HG02678 (cell line): ENCODE measurements around the gene CDH4.
"Not testable (repeated sequence)": the region's sequence is repeated elsewhere in the genome, so short reads cannot be mapped to it uniquely, and the experiment has no call there.

Experiments
- ATAC-seq: cut with Tn5 transposase; IDR thresholded peaks from one replicate; pipeline ENCODE4 v1.9.1; 2021; ENCODE audit warnings: mild to moderate bottlenecking, moderate library complexity; ENCODE audit not compliant: unreplicated experiment

The CDH4 gene

GRCh38 chr20:61983965-61984364 is 731.9 kb downstream of the CDH4 start:
- ATAC-seq: no peak

DNA sequence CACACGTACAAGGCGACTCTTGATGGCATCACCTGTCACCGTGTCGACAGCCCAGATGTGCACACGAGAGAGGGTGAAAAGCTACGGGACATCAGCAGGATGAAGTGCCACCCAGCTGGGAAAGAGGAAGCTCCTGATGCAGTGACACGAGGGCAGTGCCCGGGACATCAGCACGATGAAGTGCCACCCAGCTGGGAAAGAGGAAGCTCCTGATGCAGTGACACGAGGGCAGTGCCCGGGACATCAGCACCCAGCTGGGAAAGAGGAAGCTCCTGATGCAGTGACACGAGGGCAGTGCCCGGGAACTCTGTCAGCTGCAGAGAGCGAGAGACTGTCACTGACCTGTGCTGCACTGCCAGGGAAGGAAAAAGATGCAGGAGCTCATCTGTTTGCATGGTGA is 732.4 kb downstream of the CDH4 start:
- ATAC-seq: not testable (repeated sequence)

DNA sequence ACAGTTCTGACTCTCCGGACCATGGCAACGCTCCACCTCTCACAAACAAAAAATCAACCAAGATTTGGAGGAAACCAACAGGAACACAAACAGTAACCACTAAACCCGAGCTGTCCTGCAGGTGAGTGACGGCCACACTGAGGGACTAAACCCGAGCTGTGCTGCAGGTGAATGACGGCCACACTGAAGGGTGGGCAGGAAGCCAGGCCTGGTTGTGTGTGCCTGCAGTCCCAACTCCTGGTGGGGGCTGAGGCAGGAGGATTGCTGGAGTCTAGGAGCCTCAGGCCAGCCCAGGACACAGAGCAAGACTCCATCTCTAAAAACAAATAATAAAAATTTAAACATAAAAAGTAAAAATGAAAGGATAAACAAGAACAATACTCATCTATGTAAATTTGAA is 733.0 kb downstream of the CDH4 start:
- ATAC-seq: no peak

DNA sequence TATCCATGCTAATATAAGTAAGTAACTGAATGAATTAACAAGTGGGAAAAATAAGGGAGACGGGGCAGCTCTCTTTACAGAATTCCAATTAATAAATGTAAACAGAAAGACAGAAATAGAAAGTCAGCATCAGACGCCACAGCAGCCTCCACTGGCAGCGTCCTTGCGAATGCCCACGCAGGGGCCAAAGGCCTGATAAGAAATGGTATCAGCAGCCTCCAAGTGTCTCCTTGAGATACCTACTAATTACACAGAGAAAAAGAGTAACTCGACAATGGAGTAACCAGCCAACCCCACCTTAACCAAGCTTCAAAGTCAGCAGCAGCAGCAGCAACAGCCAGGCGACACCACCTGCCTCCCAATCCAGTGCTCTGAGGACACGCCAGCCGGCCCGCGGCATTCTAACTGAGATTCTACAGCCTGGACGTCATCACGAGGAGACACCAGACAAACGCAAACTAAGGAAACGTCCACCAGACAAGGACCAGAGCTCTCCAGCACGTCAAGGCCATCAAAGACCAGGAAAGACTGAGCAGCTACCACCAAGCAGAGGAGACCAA is 734.8 kb downstream of the CDH4 start:
- no peak for ATAC-seq

- ATAC-seq: no peak
Measured at GRCh38 chr20:61988665-61989064, 736.6 kb downstream of the CDH4 start.

DNA sequence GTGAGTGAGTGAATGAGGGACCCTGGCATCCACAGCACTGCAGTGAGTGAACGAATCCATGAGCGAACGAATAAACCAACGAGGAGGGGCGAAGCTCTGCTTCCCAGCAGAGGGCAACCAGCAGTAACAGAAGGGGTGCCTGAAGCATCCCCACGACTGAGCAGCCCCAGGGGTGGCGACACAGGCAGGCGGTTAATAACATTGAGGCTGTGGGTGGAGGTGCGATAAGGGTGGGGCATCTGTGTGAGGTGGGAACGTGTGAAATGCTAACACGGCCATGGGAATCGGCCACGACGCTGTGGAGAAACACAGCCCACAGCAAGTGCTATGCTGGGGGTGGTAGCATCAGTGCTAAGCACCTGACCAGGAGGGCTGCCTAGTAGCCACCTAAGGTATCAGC is 737.7 kb downstream of the CDH4 start:
- no peak for ATAC-seq
